HCT116 (cell line): ENCODE measurements around the gene LIN9. TPM values are rescaled to one million over a fixed set of nuclear protein-coding genes. Genes with fewer than 3 reads are reported as not detected.

Source experiments
- ATAC-seq: fragments of 200-7000 bp; cut with Tn5 transposase; 2 replicates; pipeline ENCODE4 v1.9.1; 2020; ENCODE audit warnings: mild to moderate bottlenecking, moderate library complexity
- BruUV-seq: library from RNA; stranded (reverse); fragments of 400-500 nt; replicated peaks from 2 replicates; lab custom pipeline; 2021; lab: Mats Ljungman, UMichigan
- CTCF ChIA-PET: fragments of 300-600 bp; sonication (Branson Sonifier 250); formaldehyde crosslinking; loops from one replicate; lab custom pipeline; 2021; ENCODE audit warnings: antibody characterized with exemption; lab: Charles Lee
- POLR2A ChIA-PET: fragments of 300-600, 350-600 bp; sonication (Branson Sonifier 250); formaldehyde crosslinking; loops from one replicate; lab custom pipeline; 2021; ENCODE audit warnings: antibody characterized with exemption; lab: Charles Lee
- RAD21 ChIA-PET, 2 experiments: fragments of 300-600 bp; sonication (Branson Sonifier 250); formaldehyde crosslinking; loops; one replicate each; lab custom pipeline; 2023; ENCODE audit warnings: low total read pairs in 2 of 2; ENCODE audit not compliant: uncharacterized antibody in 2 of 2, unreplicated experiment in 2 of 2, low non-redundant PET in 1 of 2; lab: Charles Lee
- DNase-seq: peaks from one replicate; pipeline ENCODE4 v3.0.0-alpha.2; 2010; ENCODE audit warnings: low read depth, low spot score
- H2AFZ ChIP-seq: fragments of 200-600 bp; shearing (Covaris generic), sonication (generic); 2 replicates; pipeline ENCODE4 v1.6.1; 2017; ENCODE audit warnings: low read depth, mixed run types, mixed read lengths, antibody characterized with exemption, low read length; ENCODE audit not compliant: poor library complexity, severe bottlenecking
- H3K27ac ChIP-seq: 2 replicates; pipeline ENCODE4 v1.5.1; 2012; ENCODE audit warnings: low read depth, low read length
- H3K27me3 ChIP-seq: fragments of 200-600 bp; sonication (generic); 2 replicates; pipeline ENCODE4 v1.6.1; 2016; ENCODE audit warnings: mixed run types, low read length, mixed read lengths; ENCODE audit not compliant: insufficient read depth
- H3K36me3 ChIP-seq, 2 experiments: fragments of 200-500 bp in 1 of 2; fragments of 200-600 bp in 1 of 2; sonication (Bioruptor generic) in 1 of 2; sonication (generic) in 1 of 2; 2 replicates each; pipeline versions ENCODE4 v1.5.1 to v1.6.1; 2014 to 2016; ENCODE audit warnings: low read length in 2 of 2, inconsistent platforms in 1 of 2, mixed read lengths in 1 of 2, mixed run types in 1 of 2; ENCODE audit not compliant: insufficient read depth in 2 of 2, control insufficient read depth in 1 of 2
- H3K4me1 ChIP-seq, 2 experiments: fragments of 200-600 bp in 1 of 2; sonication (generic) in 1 of 2; 2 replicates each; pipeline versions ENCODE4 v1.5.1 to v1.6.1; 2012 to 2017; ENCODE audit warnings: low read length in 2 of 2, inconsistent platforms in 1 of 2, mild to moderate bottlenecking in 1 of 2, mixed read lengths in 1 of 2, mixed run types in 1 of 2, moderate library complexity in 1 of 2; ENCODE audit not compliant: insufficient read depth in 2 of 2, control insufficient read depth in 1 of 2
- H3K4me2 ChIP-seq: fragments of 200-600 bp; sonication (generic); 2 replicates; pipeline ENCODE4 v1.6.1; 2017; ENCODE audit warnings: mixed run types, low read length, mixed read lengths
- H3K4me3 ChIP-seq, 2 experiments: fragments of 200-600 bp in 1 of 2; sonication (generic) in 1 of 2; replicated peaks in 1 of 2; 2 replicates each; pipeline ENCODE4 v1.5.1; 2011 to 2016; ENCODE audit warnings: low read length in 2 of 2, control low read depth in 1 of 2, low read depth in 1 of 2, mild to moderate bottlenecking in 1 of 2, mixed read lengths in 1 of 2, mixed run types in 1 of 2
- H3K79me2 ChIP-seq: fragments of 200-600 bp; sonication (generic); 2 replicates; pipeline ENCODE4 v1.6.1; 2017; ENCODE audit warnings: mild to moderate bottlenecking, mixed run types, low read length, moderate library complexity, mixed read lengths; ENCODE audit not compliant: insufficient read depth
- H3K9ac ChIP-seq: fragments of 200-600 bp; sonication (generic); 2 replicates; pipeline ENCODE4 v1.6.1; 2016; ENCODE audit warnings: low read length, mixed read lengths
- H3K9me2 ChIP-seq: fragments of 200-600 bp; sonication (generic), shearing (Covaris generic); 2 replicates; pipeline ENCODE4 v1.6.1; 2017; ENCODE audit warnings: mixed run types, mild to moderate bottlenecking, moderate library complexity; ENCODE audit not compliant: insufficient read depth
- H3K9me3 ChIP-seq, 2 experiments: fragments of 200-500 bp in 1 of 2; fragments of 200-600 bp in 1 of 2; sonication (Bioruptor generic) in 1 of 2; sonication (generic) in 1 of 2; 2 replicates each; pipeline ENCODE4 v1.6.1; 2014 to 2017; ENCODE audit warnings: low read length in 2 of 2, mixed read lengths in 2 of 2, inconsistent platforms in 1 of 2, low read depth in 1 of 2, mild to moderate bottlenecking in 1 of 2, mixed run types in 1 of 2, moderate library complexity in 1 of 2; ENCODE audit not compliant: control insufficient read depth in 1 of 2, insufficient read depth in 1 of 2
- H4K20me1 ChIP-seq: fragments of 200-600 bp; sonication (generic), shearing (Covaris generic); 2 replicates; pipeline ENCODE4 v1.6.1; 2017; ENCODE audit warnings: mixed run types, mild to moderate bottlenecking, moderate library complexity; ENCODE audit not compliant: insufficient read depth
- ATF3 ChIP-seq: IDR thresholded peaks from 2 replicates; pipeline ENCODE4 v1.6.1; 2012
- CEBPB ChIP-seq: IDR thresholded peaks from 2 replicates; pipeline ENCODE4 v1.6.1; 2012; ENCODE audit warnings: low read depth
- CTCF ChIP-seq, 3 experiments: fragments of 200-600 bp in 1 of 3; sonication (generic) in 1 of 3; IDR thresholded peaks in 2 of 3; conservative IDR thresholded peaks in 1 of 3; 2 replicates each; pipeline ENCODE4 v1.5.1; 2012 to 2017; ENCODE audit warnings: low read depth in 2 of 3, low read length in 2 of 3, antibody characterized with exemption in 1 of 3, borderline replicate concordance in 1 of 3, control low read depth in 1 of 3, mild to moderate bottlenecking in 1 of 3, mixed read lengths in 1 of 3, mixed run types in 1 of 3, moderate library complexity in 1 of 3; ENCODE audit not compliant: insufficient read depth in 1 of 3
- EZH2 ChIP-seq: fragments of 200-600 bp; sonication (generic); IDR thresholded peaks from 2 replicates; pipeline ENCODE4 v1.6.1; 2017; ENCODE audit warnings: antibody characterized with exemption, mixed run types
- EZH2phosphoT487 ChIP-seq: fragments of 200-600 bp; IDR thresholded peaks from 2 replicates; pipeline ENCODE4 v1.6.1; 2018; ENCODE audit warnings: antibody characterized with exemption, borderline replicate concordance
- FOSL1 ChIP-seq: IDR thresholded peaks from 2 replicates; pipeline ENCODE4 v1.6.1; 2012; ENCODE audit warnings: low read depth
- JUND ChIP-seq: IDR thresholded peaks from 2 replicates; pipeline ENCODE4 v1.6.1; 2012
- MAX ChIP-seq: IDR thresholded peaks from 2 replicates; pipeline ENCODE4 v1.6.1; 2012
- POLR2A ChIP-seq: IDR thresholded peaks from 2 replicates; pipeline ENCODE4 v1.7.0; 2011; ENCODE audit warnings: borderline replicate concordance; ENCODE audit not compliant: insufficient read depth, insufficient read length; ENCODE audit errors: extremely low read depth
- POLR2AphosphoS5 ChIP-seq: IDR thresholded peaks from 2 replicates; pipeline ENCODE4 v1.6.1; 2011; ENCODE audit warnings: mild to moderate bottlenecking, low read depth, low read length, moderate library complexity
- REST ChIP-seq: IDR thresholded peaks from 2 replicates; pipeline ENCODE4 v1.6.1; 2012; ENCODE audit warnings: low read depth
- SIN3A ChIP-seq: IDR thresholded peaks from 2 replicates; pipeline ENCODE4 v1.6.1; 2012; ENCODE audit warnings: low read depth
- SP1 ChIP-seq: IDR thresholded peaks from 2 replicates; pipeline ENCODE4 v1.6.1; 2012; ENCODE audit warnings: low read depth
- SRF ChIP-seq: IDR thresholded peaks from 2 replicates; pipeline ENCODE4 v1.6.1; 2012; ENCODE audit warnings: low read depth
- TCF7L2 ChIP-seq: IDR thresholded peaks from 2 replicates; pipeline ENCODE4 v1.7.0; 2011; ENCODE audit warnings: borderline replicate concordance, inconsistent platforms; ENCODE audit not compliant: insufficient read depth, insufficient read length; ENCODE audit errors: extremely low read depth
- YY1 ChIP-seq: IDR thresholded peaks from 2 replicates; pipeline ENCODE4 v1.6.1; 2011; ENCODE audit warnings: low read length, low read depth, moderate library complexity, mild to moderate bottlenecking; ENCODE audit not compliant: insufficient replicate concordance; ENCODE audit errors: extremely low read depth
- ZBTB33 ChIP-seq: IDR thresholded peaks from 2 replicates; pipeline ENCODE4 v1.6.1; 2011; ENCODE audit warnings: mild to moderate bottlenecking, low read length, moderate library complexity; ENCODE audit not compliant: insufficient replicate concordance; ENCODE audit errors: extremely low read depth
- ZNF274 ChIP-seq: fragments of 200-500 bp; sonication (Bioruptor generic); IDR thresholded peaks from 2 replicates; pipeline ENCODE4 v1.6.1; 2014; ENCODE audit warnings: mild to moderate bottlenecking, low read depth, low read length, inconsistent platforms
- intact Hi-C: fragments of 100-400 bp; cut with micrococcal nuclease; formaldehyde crosslinking; loops from 2 replicates; pipeline ENCODE4 v1.10.0; 2022
- total RNA-seq: library from RNA; stranded (reverse); gene quantifications from one replicate; pipeline ENCODE4 v1.2.1, GENCODE V29; 2021; ENCODE audit not compliant: unreplicated experiment

The LIN9 gene
- total RNA-seq, 1 experiment from 2014 or later, result 9.3 TPM

GRCh38 chr1:226223786-226224244 lies 85.1 kb downstream of the LIN9 start:
- Histone ChIP-seq H2AFZ (no peak overlapping the region), H3K4me3 (no peak overlapping the region), H3K9me3 (no peaks in the 10 kb centered on the region), H3K27ac (no peak overlapping the region), H4K20me1 (no peaks in the 10 kb centered on the region), H3K79me2 (no peaks in the 10 kb centered on the region), H3K36me3 (no peaks in the 10 kb centered on the region), H3K9ac (no peak overlapping the region), H3K4me1 (no peaks in the 10 kb centered on the region), H3K9me2 (no peaks in the 10 kb centered on the region), H3K4me2 (no peak overlapping the region), H3K27me3 (no peaks in the 10 kb centered on the region)
- BruUV-seq, result no TSS peak
- no peak for TF ChIP-seq MAX
- no peak for TF ChIP-seq JUND
- no peak for TF ChIP-seq SP1
- TF ChIP-seq ZNF274, result no peak
- no peak for TF ChIP-seq EZH2
- no peak for TF ChIP-seq ATF3
- TF ChIP-seq SIN3A, result no peak
- TF ChIP-seq CTCF (IDR thresholded peaks at IDR 0.05 in 2 of 3, conservative IDR thresholded peaks at IDR 0.05 in 1 of 3; ENCODE audit: borderline replicate concordance in 1 of 3, insufficient read depth in 1 of 3, low read depth in 2 of 3, low read length in 2 of 3), result no peak
- no peak for TF ChIP-seq TCF7L2
- TF ChIP-seq ZBTB33, result no peak
- TF ChIP-seq FOSL1, result no peak
- TF ChIP-seq EZH2phosphoT487, result no peak
- TF ChIP-seq POLR2A, result no peak
- no peak for TF ChIP-seq SRF
- no peak for TF ChIP-seq POLR2AphosphoS5
- no peak for TF ChIP-seq CEBPB
- no peak for TF ChIP-seq REST
- no peak for TF ChIP-seq YY1
- DNase-seq (no peak), ATAC-seq (no peak)
- CTCF ChIA-PET, result no interaction called here
- intact Hi-C loops, result no loop called here
- RAD21 ChIA-PET, result no interaction called here
- POLR2A ChIA-PET, result no interaction called here
